G401 (cell line): ENCODE data around the gene SSR1. TPM values are rescaled to one million over a fixed set of nuclear protein-coding genes. Genes with fewer than 3 reads are reported as not detected.
"Not testable (repeated sequence)": the region's sequence is repeated elsewhere in the genome, so short reads cannot be mapped to it uniquely, and the experiment has no call there.

ENCODE experiments used
- DNase-seq: peaks from one replicate; pipeline ENCODE4 v3.0.0-alpha.2; 2015; ENCODE audit warnings: low spot score
- in situ Hi-C: cut with HindIII; loops from 2 replicates; pipeline ENCODE4 v1.10.0; 2016; ENCODE audit warnings: low sequenced_read_pairs, mixed read lengths
- total RNA-seq: library from RNA; depleted of rRNA; stranded (reverse); fragments of >200 nt; shearing (Covaris generic); gene quantifications from 2 replicates; pipeline ENCODE4 v1.2.3, GENCODE V29; 2014

Gene SSR1
- total RNA-seq, 1 experiment from 2014 or later: 173 TPM

GRCh38 chr6:7292596-7293255, 20.3 kb downstream of the SSR1 start:
- in situ Hi-C loops: loop anchor here (25.0 kb wide), 1 partner anchor 270 kb away; no protein-coding TSS in a partner anchor
- no peak for DNase-seq

GRCh38 chr6:7290079-7290478, 22.9 kb downstream of the SSR1 start:
- no peak for DNase-seq
- in situ Hi-C loops: loop anchor here (25.0 kb wide), 1 partner anchor 272 kb away; no protein-coding TSS in a partner anchor

- in situ Hi-C loops: loop anchor here (25.0 kb wide), 1 partner anchor 277 kb away; no protein-coding TSS in a partner anchor
Measured at GRCh38 chr6:7285416-7285815, 27.6 kb downstream of the SSR1 start.

GRCh38 chr6:7283676-7284075, 29.3 kb downstream of the SSR1 start:
- in situ Hi-C loops: loop anchor here (25.0 kb wide), 1 partner anchor 279 kb away; no protein-coding TSS in a partner anchor

More at GRCh38 chr6:7285416-7285815, 27.6 kb downstream of the SSR1 start:
- DNase-seq: no peak

GRCh38 chr6:7282097-7282906, 30.7 kb downstream of the SSR1 start:
- in situ Hi-C loops: loop anchor here (25.0 kb wide), 1 partner anchor 280 kb away; no protein-coding TSS in a partner anchor
- no peak for DNase-seq

More at GRCh38 chr6:7283676-7284075, 29.3 kb downstream of the SSR1 start:
- no peak for DNase-seq

GRCh38 chr6:7276199-7276524, 36.8 kb downstream of the SSR1 start:
- no peak for DNase-seq
- in situ Hi-C loops: loop anchor here (25.0 kb wide), 1 partner anchor 286 kb away; no protein-coding TSS in a partner anchor

GRCh38 chr6:7274525-7274924, 38.5 kb downstream of the SSR1 start:
- DNase-seq, in situ Hi-C loops: not testable (repeated sequence)

GRCh38 chr6:7273709-7274108, 39.3 kb downstream of the SSR1 start:
- in situ Hi-C loops: no loop called here
- DNase-seq: no peak

- in situ Hi-C loops: no loop called here
Measured at GRCh38 chr6:7271205-7271534, 41.8 kb downstream of the SSR1 start.

GRCh38 chr6:7270320-7271204, 42.4 kb downstream of the SSR1 start:
- no peak for DNase-seq
- in situ Hi-C loops: no loop called here

More at GRCh38 chr6:7271205-7271534, 41.8 kb downstream of the SSR1 start:
- DNase-seq: no peak

- in situ Hi-C loops: no loop called here
- DNase-seq: no peak
Measured at GRCh38 chr6:7269816-7270215, 43.2 kb downstream of the SSR1 start.

- in situ Hi-C loops: no loop called here
- no peak for DNase-seq
Measured at GRCh38 chr6:7268816-7269555, 44.0 kb downstream of the SSR1 start.

GRCh38 chr6:7268362-7268761, 44.6 kb downstream of the SSR1 start:
- in situ Hi-C loops: no loop called here
- no peak for DNase-seq

- no peak for DNase-seq
- in situ Hi-C loops: no loop called here
Measured at GRCh38 chr6:7267466-7268091, 45.4 kb downstream of the SSR1 start.

GRCh38 chr6:7267071-7267465, 45.9 kb downstream of the SSR1 start:
- in situ Hi-C loops: no loop called here
- no peak for DNase-seq

- DNase-seq, in situ Hi-C loops: not testable (repeated sequence)
Measured at GRCh38 chr6:7265385-7265726, 47.6 kb downstream of the SSR1 start.

- in situ Hi-C loops: no loop called here
- DNase-seq: no peak
Measured at GRCh38 chr6:7264686-7265384, 48.2 kb downstream of the SSR1 start.

- no peak for DNase-seq
- in situ Hi-C loops: no loop called here
Measured at GRCh38 chr6:7264041-7264440, 49.0 kb downstream of the SSR1 start.
